Mesenchymal stem cell (in vitro differentiated cells and primary cell): Measurements from ENCODE around the gene ZYG11A.

Experiments
- DNase-seq: peaks from one replicate; pipeline ENCODE4 v3.0.0-alpha.2; 2013
- H2AFZ ChIP-seq: one replicate; pipeline ENCODE4 v1.6.1; 2013; ENCODE audit warnings: low read depth, mild to moderate bottlenecking, control low read depth, inconsistent platforms, low read length, moderate library complexity
- H2AK5ac ChIP-seq: 2 replicates; pipeline ENCODE4 v1.6.1; 2013; ENCODE audit warnings: low read length, moderate library complexity, mild to moderate bottlenecking, inconsistent platforms; ENCODE audit not compliant: severe bottlenecking
- H2BK120ac ChIP-seq: one replicate; pipeline ENCODE4 v1.6.1; 2013; ENCODE audit warnings: low read depth, mild to moderate bottlenecking, inconsistent platforms, low read length, moderate library complexity
- H2BK12ac ChIP-seq, 2 experiments: one replicate each; pipeline ENCODE4 v1.6.1; 2013; ENCODE audit warnings: inconsistent platforms in 2 of 2, low read length in 2 of 2, mild to moderate bottlenecking in 2 of 2, moderate library complexity in 2 of 2, control low read depth in 1 of 2
- H2BK15ac ChIP-seq: one replicate; pipeline ENCODE4 v1.6.1; 2013; ENCODE audit warnings: mild to moderate bottlenecking, low read depth, inconsistent platforms; ENCODE audit not compliant: poor library complexity, severe bottlenecking
- H2BK5ac ChIP-seq: 2 replicates; pipeline ENCODE4 v1.6.1; 2013; ENCODE audit warnings: low read depth, mild to moderate bottlenecking, low read length, control low read depth, inconsistent platforms; ENCODE audit not compliant: poor library complexity, severe bottlenecking
- H3K14ac ChIP-seq, 2 experiments: one replicate each; pipeline ENCODE4 v1.6.1; 2013; ENCODE audit warnings: inconsistent platforms in 2 of 2, low read length in 2 of 2, control low read depth in 1 of 2, mild to moderate bottlenecking in 1 of 2, moderate library complexity in 1 of 2
- H3K18ac ChIP-seq, 2 experiments: one replicate each; pipeline ENCODE4 v1.6.1; 2013; ENCODE audit warnings: inconsistent platforms in 2 of 2, low read length in 2 of 2, control low read depth in 1 of 2, low read depth in 1 of 2, mild to moderate bottlenecking in 1 of 2
- H3K23ac ChIP-seq, 2 experiments: one replicate each; pipeline ENCODE4 v1.6.1; 2013; ENCODE audit warnings: inconsistent platforms in 2 of 2, low read length in 2 of 2, mild to moderate bottlenecking in 2 of 2, moderate library complexity in 2 of 2, control low read depth in 1 of 2
- H3K27ac ChIP-seq: 2 replicates; pipeline ENCODE4 v1.5.1; 2013; ENCODE audit warnings: mild to moderate bottlenecking, moderate library complexity, low read length, control low read depth, inconsistent platforms; ENCODE audit not compliant: poor library complexity, severe bottlenecking
- H3K27me3 ChIP-seq, 2 experiments: 2 replicates each; pipeline versions ENCODE4 v1.6.1 to v1.7.0; 2013; ENCODE audit warnings: low read length in 2 of 2, mild to moderate bottlenecking in 2 of 2, moderate library complexity in 2 of 2, control low read depth in 1 of 2, inconsistent platforms in 1 of 2; ENCODE audit not compliant: control insufficient read depth in 1 of 2, insufficient read depth in 1 of 2
- H3K36me3 ChIP-seq, 2 experiments: 2 replicates each; pipeline versions ENCODE4 v1.6.1 to v1.7.0; 2013; ENCODE audit warnings: low read length in 2 of 2, control low read depth in 1 of 2, inconsistent platforms in 1 of 2, low read depth in 1 of 2, mild to moderate bottlenecking in 1 of 2; ENCODE audit not compliant: insufficient read depth in 2 of 2, control insufficient read depth in 1 of 2
- H3K4ac ChIP-seq, 2 experiments: one replicate each; pipeline ENCODE4 v1.6.1; 2013; ENCODE audit warnings: inconsistent platforms in 2 of 2, low read length in 2 of 2, mild to moderate bottlenecking in 2 of 2, moderate library complexity in 2 of 2, control low read depth in 1 of 2, low read depth in 1 of 2
- H3K4me1 ChIP-seq: 2 replicates; pipeline ENCODE4 v1.6.1; 2013; ENCODE audit warnings: low read depth, low read length, control low read depth; ENCODE audit not compliant: control insufficient read depth, insufficient read depth
- H3K4me2 ChIP-seq: 2 replicates; pipeline ENCODE4 v1.6.1; 2013; ENCODE audit warnings: low read length, mild to moderate bottlenecking, inconsistent platforms; ENCODE audit not compliant: poor library complexity, severe bottlenecking
- H3K4me3 ChIP-seq, 2 experiments: 2 replicates each; pipeline versions ENCODE4 v1.5.1 to v1.7.0; 2013; ENCODE audit warnings: low read length in 2 of 2, mild to moderate bottlenecking in 2 of 2, control low read depth in 1 of 2, low read depth in 1 of 2; ENCODE audit not compliant: insufficient read depth in 1 of 2
- H3K79me1 ChIP-seq: replicated peaks from 2 replicates; pipeline ENCODE4 v1.6.1; 2013; ENCODE audit warnings: mild to moderate bottlenecking, control low read depth, low read length, inconsistent platforms; ENCODE audit not compliant: poor library complexity, severe bottlenecking
- H3K9ac ChIP-seq: 2 replicates; pipeline ENCODE4 v1.7.0; 2013; ENCODE audit warnings: mild to moderate bottlenecking, low read length, moderate library complexity
- H3K9me3 ChIP-seq: 2 replicates; pipeline ENCODE4 v1.7.0; 2013; ENCODE audit warnings: mild to moderate bottlenecking, low read length; ENCODE audit not compliant: control insufficient read depth
- H4K8ac ChIP-seq: one replicate; pipeline ENCODE4 v1.6.1; 2013; ENCODE audit warnings: inconsistent platforms, mild to moderate bottlenecking, low read length, moderate library complexity
- H4K91ac ChIP-seq: one replicate; pipeline ENCODE4 v1.6.1; 2013; ENCODE audit warnings: mild to moderate bottlenecking, low read length, inconsistent platforms
- WGBS: methylation state at CpG from one replicate; pipeline ENCODE4 v1.1.7; 2013; ENCODE audit warnings: mixed read lengths; 5-methylcytosine and 5-hydroxymethylcytosine counted together

Gene ZYG11A

DNA sequence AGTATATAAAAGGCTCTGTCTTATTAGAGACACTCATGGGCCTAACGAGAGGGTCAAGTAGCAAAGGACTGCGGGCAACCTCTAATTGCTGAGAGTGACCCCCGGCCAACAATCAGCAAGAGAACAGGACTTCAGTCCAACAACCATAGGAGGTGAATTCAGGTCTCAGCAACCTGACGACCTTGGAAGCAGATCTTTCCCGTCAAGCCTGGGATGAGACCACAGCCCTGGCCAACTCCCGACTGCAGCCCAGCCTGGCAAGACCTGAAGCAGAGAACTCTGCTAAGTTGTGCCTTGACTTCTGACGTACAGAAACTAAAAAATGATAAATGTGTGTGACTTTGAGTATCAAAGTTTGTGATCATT is 73.3 kb downstream of the ZYG11A start:
- Histone ChIP-seq H2BK12ac (no peak overlapping the region), H3K36me3 (peaks cover 5% of the 10 kb centered on the region in 2 experiments), H3K4me1 (peaks cover 6% of the 10 kb centered on the region), H4K8ac (no peak overlapping the region), H3K18ac (no peak overlapping the region), H2BK120ac (no peak overlapping the region), H3K9me3 (no peaks in the 10 kb centered on the region), H3K4me2 (no peak overlapping the region), H3K27ac (no peak overlapping the region), H3K23ac (no peak overlapping the region), H4K91ac (no peak overlapping the region), H3K14ac (no peak overlapping the region), H3K4ac (no peak overlapping the region), H3K27me3 (no peaks in the 10 kb centered on the region), H2BK5ac (no peak overlapping the region), H3K4me3 (no peak overlapping the region), H2AFZ (no peak overlapping the region), H3K9ac (no peak overlapping the region), H3K79me1 (peaks cover 13% of the 10 kb centered on the region), H2BK15ac (no peak overlapping the region), H2AK5ac (no peak overlapping the region)
- no peak for DNase-seq
- 90% methylated on average over 7 of the region's 7 CpGs for WGBS

- H3K27me3 ChIP-seq, result no peaks in the 10 kb centered on the region
- no peak overlapping the region for H3K23ac ChIP-seq
- no peak overlapping the region for H3K4me3 ChIP-seq
- H2BK12ac ChIP-seq, result no peak overlapping the region
- no peak overlapping the region for H2AK5ac ChIP-seq
- H3K27ac ChIP-seq, result no peak overlapping the region
- peaks cover under 1 to 3% of the 10 kb centered on the region in 2 experiments for H3K36me3 ChIP-seq
- peaks cover 15% of the 10 kb centered on the region for H3K79me1 ChIP-seq
- H3K9me3 ChIP-seq, result no peaks in the 10 kb centered on the region
- no peak for DNase-seq
- 94% methylated on average over 10 of the region's 10 CpGs for WGBS
- H3K4me1 ChIP-seq, result peaks cover 10% of the 10 kb centered on the region
- H2BK15ac ChIP-seq, result no peak overlapping the region
- no peak overlapping the region for H2BK120ac ChIP-seq
- H4K8ac ChIP-seq, result no peak overlapping the region
- no peak overlapping the region for H2BK5ac ChIP-seq
- no peak overlapping the region for H3K4ac ChIP-seq
- H3K14ac ChIP-seq, result no peak overlapping the region
- no peak overlapping the region for H4K91ac ChIP-seq
- H3K18ac ChIP-seq, result no peak overlapping the region
- no peak overlapping the region for H3K4me2 ChIP-seq
- H3K9ac ChIP-seq, result no peak overlapping the region
- no peak overlapping the region for H2AFZ ChIP-seq
Observed at GRCh38 chr1:52916241-52916975, 73.8 kb downstream of the ZYG11A start.

DNA sequence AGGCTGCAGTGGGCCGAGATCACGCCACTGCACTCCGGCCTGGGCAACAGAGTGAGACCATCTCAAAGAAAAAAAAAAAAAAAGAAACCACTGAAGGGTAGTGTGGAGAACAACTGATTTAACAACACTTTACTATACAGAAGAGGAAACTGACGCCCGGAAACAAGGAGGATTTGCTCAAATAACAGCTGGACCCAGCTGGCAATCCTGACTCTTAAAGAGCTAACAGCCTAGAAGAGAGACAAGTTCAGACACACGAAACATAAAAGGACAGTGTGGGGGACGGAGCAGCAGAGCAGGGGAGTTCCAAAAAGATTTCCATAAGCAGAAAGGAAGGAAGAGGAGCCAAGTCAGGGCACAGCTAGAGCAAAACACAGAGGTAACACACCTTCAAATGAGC is 74.6 kb downstream of the ZYG11A start:
- H3K79me1 ChIP-seq, result peaks cover 15% of the 10 kb centered on the region
- H3K27ac ChIP-seq, result no peak overlapping the region
- H2AFZ ChIP-seq, result no peak overlapping the region
- H3K36me3 ChIP-seq, result no peaks in the 10 kb centered on the region
- no peak overlapping the region for H2BK12ac ChIP-seq
- no peak overlapping the region for H2BK120ac ChIP-seq
- H3K23ac ChIP-seq, result no peak overlapping the region
- H2BK15ac ChIP-seq, result no peak overlapping the region
- H3K4me3 ChIP-seq, result no peak overlapping the region
- no peaks in the 10 kb centered on the region for H3K27me3 ChIP-seq
- 84% methylated on average over 4 of the region's 7 CpGs for WGBS
- H3K4ac ChIP-seq, result no peak overlapping the region
- no peak overlapping the region for H3K14ac ChIP-seq
- no peak overlapping the region for H2AK5ac ChIP-seq
- H4K91ac ChIP-seq, result no peak overlapping the region
- no peak overlapping the region for H3K9ac ChIP-seq
- no peak overlapping the region for H4K8ac ChIP-seq
- DNase-seq, result peak; percentile 69
- H3K4me1 ChIP-seq, result peaks cover 11% of the 10 kb centered on the region
- H2BK5ac ChIP-seq, result no peak overlapping the region
- H3K4me2 ChIP-seq, result no peak overlapping the region
- no peak overlapping the region for H3K18ac ChIP-seq
- H3K9me3 ChIP-seq, result no peaks in the 10 kb centered on the region

DNA sequence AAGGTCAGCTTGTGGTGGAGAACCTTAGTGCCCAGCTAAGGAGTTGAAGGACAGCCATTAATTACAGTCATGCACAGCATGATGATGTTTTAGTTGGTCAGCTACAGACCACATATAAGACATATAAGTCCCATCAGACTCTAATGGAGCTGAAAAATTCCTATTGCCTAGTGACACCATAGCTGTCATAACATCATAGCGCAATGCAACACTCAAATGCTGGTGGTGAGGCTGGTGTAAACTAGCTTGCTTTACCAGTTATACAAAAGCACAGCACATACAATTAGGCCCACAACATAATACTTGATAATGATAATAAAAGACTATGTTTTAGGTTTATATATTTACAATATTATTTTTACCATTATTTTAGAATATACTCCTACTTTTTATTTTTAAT is 75.0 kb downstream of the ZYG11A start:
- H3K23ac ChIP-seq, result no peak overlapping the region
- H4K91ac ChIP-seq, result no peak overlapping the region
- peaks cover 11% of the 10 kb centered on the region for H3K4me1 ChIP-seq
- no peak overlapping the region for H4K8ac ChIP-seq
- no peak overlapping the region for H3K27ac ChIP-seq
- no peaks in the 10 kb centered on the region for H3K9me3 ChIP-seq
- no peak overlapping the region for H2BK15ac ChIP-seq
- H2BK5ac ChIP-seq, result no peak overlapping the region
- no peak overlapping the region for H2AK5ac ChIP-seq
- H3K27me3 ChIP-seq, result no peaks in the 10 kb centered on the region
- H3K4me3 ChIP-seq, result no peak overlapping the region
- no peak overlapping the region for H3K4ac ChIP-seq
- no peak overlapping the region for H3K4me2 ChIP-seq
- no peaks in the 10 kb centered on the region for H3K36me3 ChIP-seq
- H2BK120ac ChIP-seq, result no peak overlapping the region
- H2AFZ ChIP-seq, result no peak overlapping the region
- H3K9ac ChIP-seq, result no peak overlapping the region
- peaks cover 15% of the 10 kb centered on the region for H3K79me1 ChIP-seq
- WGBS, result 100% methylated on average over 1 of the region's 1 CpG
- no peak overlapping the region for H3K14ac ChIP-seq
- no peak overlapping the region for H3K18ac ChIP-seq
- no peak overlapping the region for H2BK12ac ChIP-seq
- peak; percentile 23 for DNase-seq
